HL-60 (cell line): Measurements from ENCODE around the gene S1PR2.

Source experiments
- DNase-seq, 2 experiments: peaks; one replicate each; pipeline ENCODE4 v3.0.0-alpha.2; 2010 to 2020; ENCODE audit warnings: low read depth in 1 of 2, low spot score in 1 of 2
- H3K27ac ChIP-seq: fragments of 250-450 bp; sonication (Bioruptor Pico); replicated peaks from 2 replicates; pipeline ENCODE4 v1.5.1; 2020; ENCODE audit warnings: mild to moderate bottlenecking, moderate library complexity
- H3K27me3 ChIP-seq: fragments of 250-450 bp; sonication (Bioruptor Pico); 2 replicates; pipeline ENCODE4 v1.5.1; 2021; ENCODE audit warnings: mild to moderate bottlenecking, moderate library complexity; ENCODE audit not compliant: insufficient read depth, poor library complexity, severe bottlenecking
- H3K4me3 ChIP-seq: replicated peaks from 2 replicates; pipeline ENCODE4 v1.5.1; 2011; ENCODE audit warnings: mild to moderate bottlenecking, control low read depth, low read length; ENCODE audit not compliant: insufficient read depth
- CTCF ChIP-seq: IDR thresholded peaks from one replicate; pipeline ENCODE4 v1.5.1; 2011; ENCODE audit warnings: low read length, control low read depth, inconsistent platforms; ENCODE audit not compliant: insufficient read depth
- GABPA ChIP-seq: IDR thresholded peaks from 2 replicates; pipeline ENCODE4 v1.6.1; 2012; ENCODE audit warnings: low read depth
- POLR2AphosphoS5 ChIP-seq: IDR thresholded peaks from 2 replicates; pipeline ENCODE4 v1.6.1; 2012; ENCODE audit warnings: low read depth
- REST ChIP-seq: IDR thresholded peaks from 2 replicates; pipeline ENCODE4 v1.6.1; 2012; ENCODE audit warnings: low read depth; ENCODE audit not compliant: insufficient replicate concordance
- SPI1 ChIP-seq: IDR thresholded peaks from 2 replicates; pipeline ENCODE4 v1.6.1; 2012; ENCODE audit warnings: low read depth, mild to moderate bottlenecking, borderline replicate concordance

Gene S1PR2

GRCh38 chr19:10270180-10270615 lies 39.1 kb upstream of the S1PR2 start:
- peak overlapping the region; percentile 59 for H3K27ac ChIP-seq
- peak overlapping the region; percentile 32 for H3K4me3 ChIP-seq
- TF ChIP-seq POLR2AphosphoS5, result peak; percentile 76
- no peak for TF ChIP-seq REST
- TF ChIP-seq SPI1, result peak; percentile 90
- H3K27me3 ChIP-seq, result peaks cover 2% of the 10 kb centered on the region
- DNase-seq, result peak; percentile 92

- H3K4me3 ChIP-seq, result peak overlapping the region; percentile 32
- DNase-seq, result peak in 1 of 2 experiments; percentile 84
- H3K27ac ChIP-seq, result peak overlapping the region; percentile 59
- TF ChIP-seq GABPA, result no peak
- TF ChIP-seq CTCF, result peak; percentile 84
- H3K27me3 ChIP-seq, result peaks cover 2% of the 10 kb centered on the region
Measured at GRCh38 chr19:10269333-10270179, 38.4 kb upstream of the S1PR2 start.

GRCh38 chr19:10268071-10268470 lies 36.9 kb upstream of the S1PR2 start:
- peaks cover 2% of the 10 kb centered on the region for H3K27me3 ChIP-seq
- no peak overlapping the region for H3K4me3 ChIP-seq
- TF ChIP-seq SPI1 (no peak), GABPA (no peak), REST (no peak), CTCF (no peak)
- no peak overlapping the region for H3K27ac ChIP-seq
- no peak for DNase-seq

GRCh38 chr19:10266706-10267105 lies 35.6 kb upstream of the S1PR2 start:
- Histone ChIP-seq H3K4me3 (no peak overlapping the region), H3K27me3 (peaks cover 2% of the 10 kb centered on the region), H3K27ac (no peak overlapping the region)
- TF ChIP-seq REST (no peak), POLR2AphosphoS5 (no peak), CTCF (no peak), GABPA (no peak), SPI1 (no peak)
- DNase-seq, result no peak
